AG10803 (cell line): ENCODE results near the gene EPS8L3.

Experiments used
- DNase-seq: peaks from one replicate; pipeline ENCODE4 v3.0.0; 2010; ENCODE audit warnings: low read depth
- H3K4me3 ChIP-seq: 2 replicates; pipeline ENCODE4 v1.5.1; 2011; ENCODE audit warnings: mild to moderate bottlenecking, low read length, control low read depth
- TF ChIP-seq, protein P1 (sequence below): conservative IDR thresholded peaks from 2 replicates; pipeline ENCODE4 v1.5.1; 2011; ENCODE audit warnings: mild to moderate bottlenecking, low read length, control low read depth, inconsistent platforms

Gene EPS8L3

DNA sequence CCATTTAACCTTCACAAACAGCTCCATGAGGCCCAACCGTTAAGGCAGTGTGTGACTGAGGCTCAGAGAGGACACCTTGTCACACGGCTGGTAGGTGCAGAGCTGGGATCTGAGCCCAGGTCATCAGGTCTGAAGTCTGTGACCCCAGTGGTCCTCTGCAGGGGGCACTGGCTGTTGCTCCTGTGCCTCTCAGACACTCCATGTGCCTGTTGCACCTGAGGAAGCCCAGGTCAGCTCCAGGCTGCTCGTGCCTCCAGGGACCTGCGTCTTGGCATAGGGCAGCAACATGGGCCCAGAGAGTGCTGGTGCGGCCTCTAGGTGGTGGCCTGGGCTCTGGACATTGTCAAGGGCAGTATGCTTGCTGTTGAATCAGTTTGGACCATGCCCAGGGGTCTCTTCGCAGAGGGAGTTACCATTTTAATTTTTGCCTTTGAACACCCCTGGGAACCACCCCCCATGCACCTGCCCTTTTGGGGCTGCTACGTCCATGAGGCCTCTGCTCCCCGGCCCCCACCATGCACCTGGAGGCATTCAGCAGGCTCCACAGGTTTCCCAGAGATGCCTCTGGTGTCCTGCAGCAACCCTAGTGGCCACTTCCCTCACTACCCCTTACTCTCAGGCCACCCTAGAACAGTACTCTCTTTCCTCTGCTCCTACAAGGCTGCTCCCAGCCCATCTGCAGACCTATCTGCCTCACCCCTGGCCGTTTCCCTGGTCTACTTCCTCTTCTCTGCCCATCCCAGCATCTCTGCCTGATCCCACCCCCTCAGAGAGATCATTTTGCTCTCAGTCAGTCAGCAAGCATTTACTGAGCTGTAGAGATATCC is 25.2 kb upstream of the EPS8L3 start:
- H3K4me3 ChIP-seq: no peak overlapping the region
- TF ChIP-seq, protein P1, sequence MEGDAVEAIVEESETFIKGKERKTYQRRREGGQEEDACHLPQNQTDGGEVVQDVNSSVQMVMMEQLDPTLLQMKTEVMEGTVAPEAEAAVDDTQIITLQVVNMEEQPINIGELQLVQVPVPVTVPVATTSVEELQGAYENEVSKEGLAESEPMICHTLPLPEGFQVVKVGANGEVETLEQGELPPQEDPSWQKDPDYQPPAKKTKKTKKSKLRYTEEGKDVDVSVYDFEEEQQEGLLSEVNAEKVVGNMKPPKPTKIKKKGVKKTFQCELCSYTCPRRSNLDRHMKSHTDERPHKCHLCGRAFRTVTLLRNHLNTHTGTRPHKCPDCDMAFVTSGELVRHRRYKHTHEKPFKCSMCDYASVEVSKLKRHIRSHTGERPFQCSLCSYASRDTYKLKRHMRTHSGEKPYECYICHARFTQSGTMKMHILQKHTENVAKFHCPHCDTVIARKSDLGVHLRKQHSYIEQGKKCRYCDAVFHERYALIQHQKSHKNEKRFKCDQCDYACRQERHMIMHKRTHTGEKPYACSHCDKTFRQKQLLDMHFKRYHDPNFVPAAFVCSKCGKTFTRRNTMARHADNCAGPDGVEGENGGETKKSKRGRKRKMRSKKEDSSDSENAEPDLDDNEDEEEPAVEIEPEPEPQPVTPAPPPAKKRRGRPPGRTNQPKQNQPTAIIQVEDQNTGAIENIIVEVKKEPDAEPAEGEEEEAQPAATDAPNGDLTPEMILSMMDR: peak; percentile 52
- DNase-seq: no peak

DNA sequence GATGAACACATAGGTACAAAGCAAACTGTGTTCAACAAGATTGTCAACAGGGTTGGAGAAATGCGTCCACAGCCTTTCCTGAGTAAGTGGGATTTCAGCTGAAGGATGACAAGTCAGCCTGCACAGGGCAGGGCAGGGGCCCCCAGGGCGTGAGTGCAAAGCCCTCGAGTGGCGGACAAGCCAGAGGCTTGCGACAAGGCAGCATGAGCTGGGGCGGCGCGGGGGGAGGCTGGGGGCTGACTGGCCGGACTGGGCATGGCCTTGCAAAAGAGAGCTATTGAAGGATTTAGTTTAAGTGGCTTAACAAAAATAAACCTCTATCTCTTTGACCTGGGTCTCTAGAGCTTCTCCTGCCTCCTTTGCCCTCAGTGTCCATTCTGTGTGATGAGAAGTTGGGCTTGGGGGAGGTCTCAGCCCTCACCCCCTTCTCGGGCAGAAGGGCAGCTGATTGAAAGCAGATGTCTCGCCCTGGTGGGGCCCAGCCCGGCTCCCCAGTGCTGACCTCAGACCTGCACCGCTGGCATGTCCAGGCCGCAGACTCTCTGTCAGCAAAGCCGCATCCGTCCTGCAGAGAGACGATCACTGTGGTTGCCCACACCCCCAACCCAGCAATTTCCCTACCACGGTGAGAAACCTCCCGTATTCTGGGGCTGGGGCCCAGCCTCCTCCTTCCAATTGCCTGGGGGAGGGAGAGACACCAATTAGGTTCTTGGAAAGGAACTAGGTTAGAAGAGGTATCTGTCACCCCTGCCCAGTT is 24.3 kb upstream of the EPS8L3 start:
- no peak for DNase-seq
- no peak overlapping the region for H3K4me3 ChIP-seq
- TF ChIP-seq, protein P1: no peak

DNA sequence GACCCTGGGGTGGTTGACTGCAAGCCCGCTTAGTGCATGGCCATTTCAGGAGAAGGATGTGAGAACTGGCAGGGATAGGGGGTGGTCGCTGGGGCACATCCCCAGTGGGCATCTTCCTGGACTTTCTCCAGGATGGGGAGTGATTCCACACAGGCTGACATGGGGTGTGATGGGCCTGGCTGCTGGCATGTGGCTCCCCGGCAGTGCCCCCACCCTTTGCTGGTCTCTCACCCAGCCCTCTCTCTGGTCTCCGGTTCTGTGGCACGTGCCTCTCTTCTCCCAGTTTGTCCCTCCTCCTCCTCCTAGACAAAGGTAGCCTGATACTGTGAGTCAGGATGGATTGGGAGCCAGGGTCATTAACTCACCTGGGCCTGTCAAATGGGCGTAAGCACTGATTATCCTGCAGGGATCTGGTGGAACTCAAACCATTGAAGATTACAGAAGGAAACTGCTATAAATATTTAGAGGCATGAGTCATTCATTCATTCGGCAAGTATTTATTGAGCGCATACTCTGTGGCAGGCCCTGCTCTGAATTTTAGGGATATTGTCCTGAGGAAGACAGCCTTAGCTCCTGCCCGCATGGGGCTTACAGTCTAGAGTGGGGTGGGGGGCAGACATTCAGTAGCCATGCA is 23.6 kb upstream of the EPS8L3 start:
- no peak overlapping the region for H3K4me3 ChIP-seq
- TF ChIP-seq, protein P1: no peak
- DNase-seq: no peak

DNA sequence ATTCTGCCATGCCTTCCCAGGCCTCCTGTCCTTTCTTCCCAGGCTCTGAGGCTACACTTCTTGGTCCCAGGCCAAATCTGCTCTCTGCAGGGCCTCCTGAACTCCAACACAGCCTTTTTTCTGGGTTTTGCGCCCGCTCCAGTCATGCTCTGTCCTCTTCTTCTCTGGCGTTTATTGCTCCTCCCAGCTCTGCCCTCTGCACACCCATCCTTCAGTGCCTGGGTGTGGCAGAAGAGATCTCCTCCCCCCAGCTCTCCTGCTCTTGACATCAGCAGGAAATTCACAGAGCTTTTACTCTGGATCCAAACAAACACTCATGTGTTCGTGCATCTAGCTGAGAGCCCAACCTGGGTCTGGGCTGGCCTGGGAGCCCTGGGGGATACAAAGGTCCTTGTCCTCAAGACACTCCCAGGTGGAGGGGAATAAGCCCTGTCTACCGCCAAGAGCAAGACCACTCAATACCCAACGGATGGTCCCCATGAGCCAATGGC is 22.9 kb upstream of the EPS8L3 start:
- TF ChIP-seq, protein P1: no peak
- no peak for DNase-seq
- H3K4me3 ChIP-seq: no peak overlapping the region

DNA sequence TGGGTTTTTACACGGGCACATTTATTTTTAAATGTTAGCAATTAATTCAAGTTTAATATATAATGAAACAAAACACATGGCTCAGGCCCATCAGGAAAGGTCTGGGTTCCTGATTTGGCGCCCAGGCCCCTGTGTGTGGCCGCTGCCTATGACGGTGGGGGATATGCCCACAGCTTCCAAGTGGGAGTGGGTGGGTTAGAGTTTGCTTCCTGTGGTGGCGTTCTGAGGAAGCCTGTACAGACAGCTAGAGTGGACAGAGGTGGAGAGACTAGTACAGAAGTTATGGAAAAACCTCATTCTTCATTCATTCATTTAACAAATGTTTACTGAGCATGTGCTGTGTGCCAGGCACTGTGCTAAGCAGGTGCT is 22.4 kb upstream of the EPS8L3 start:
- TF ChIP-seq, protein P1: no peak
- no peak for DNase-seq
- H3K4me3 ChIP-seq: no peak overlapping the region

DNA sequence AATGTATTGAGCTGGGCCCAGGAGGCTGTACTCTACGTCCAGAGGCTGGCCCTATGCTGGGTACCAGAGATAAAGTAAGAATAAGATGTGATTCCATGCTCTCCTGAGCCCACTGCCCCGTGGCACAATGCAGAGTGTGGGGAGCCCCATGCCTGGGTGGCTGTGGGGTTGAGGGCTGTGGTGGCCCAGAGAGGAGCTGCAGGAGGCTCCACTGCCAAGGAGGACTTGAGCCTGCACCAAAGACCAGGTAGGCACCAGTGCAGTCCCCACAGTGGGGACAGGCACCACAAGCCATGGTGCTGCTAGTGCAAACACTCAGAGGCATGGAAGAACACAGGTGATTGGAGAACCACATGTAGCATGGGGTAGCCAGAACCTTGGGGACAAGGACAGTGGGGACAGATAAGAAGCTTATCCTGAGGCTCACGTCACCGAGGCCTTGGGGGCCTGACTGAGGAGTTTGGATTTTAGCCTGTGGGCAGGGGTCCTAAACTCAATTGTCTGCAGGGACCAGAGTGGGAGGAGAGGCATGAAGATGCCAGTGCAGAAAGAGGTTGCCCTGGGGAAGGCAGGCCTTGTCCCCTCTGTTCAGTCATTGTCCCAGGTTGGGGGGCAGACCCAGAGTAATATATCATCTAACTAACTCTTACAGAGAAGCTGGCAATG is 21.9 kb upstream of the EPS8L3 start:
- TF ChIP-seq, protein P1: no peak
- DNase-seq: no peak
- no peak overlapping the region for H3K4me3 ChIP-seq
